ENCODE results near the gene MAFG.
"Not testable (repeated sequence)": the region's sequence is repeated elsewhere in the genome, so short reads cannot be mapped to it uniquely, and the experiment has no call there.

MAFG gene

GRCh38 chr17:81922566-81923301 is 4.8 kb downstream of the MAFG start:
- DNase-seq: no peak

DNA sequence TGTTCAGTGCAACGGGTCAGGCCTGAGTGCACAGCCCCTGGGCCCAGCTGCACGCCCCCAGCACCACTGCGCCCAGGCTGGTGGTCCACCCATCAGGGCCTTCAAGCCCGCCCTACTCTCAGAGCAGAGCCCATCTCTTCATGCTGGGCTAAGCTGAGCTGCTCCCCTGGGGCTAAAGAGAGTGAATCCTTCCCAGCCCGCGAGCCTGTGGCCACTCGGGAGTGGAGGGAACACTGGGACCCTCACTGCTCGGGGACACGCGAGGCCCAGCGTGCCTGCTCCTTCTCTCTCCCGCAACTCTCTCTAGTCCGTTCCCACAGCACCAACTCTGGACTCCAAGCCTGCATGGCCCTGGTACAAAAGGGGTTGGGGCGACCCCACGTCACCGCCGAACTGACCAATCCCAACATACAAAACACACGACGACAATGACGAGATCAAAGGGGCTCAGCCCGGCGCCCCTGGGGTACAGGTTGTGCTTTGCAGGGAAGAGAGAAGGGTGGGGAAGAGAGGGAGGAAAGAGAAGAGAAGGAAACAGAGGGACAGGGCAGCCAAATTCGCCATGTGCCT is 5.5 kb downstream of the MAFG start:
- no peak for DNase-seq

DNA sequence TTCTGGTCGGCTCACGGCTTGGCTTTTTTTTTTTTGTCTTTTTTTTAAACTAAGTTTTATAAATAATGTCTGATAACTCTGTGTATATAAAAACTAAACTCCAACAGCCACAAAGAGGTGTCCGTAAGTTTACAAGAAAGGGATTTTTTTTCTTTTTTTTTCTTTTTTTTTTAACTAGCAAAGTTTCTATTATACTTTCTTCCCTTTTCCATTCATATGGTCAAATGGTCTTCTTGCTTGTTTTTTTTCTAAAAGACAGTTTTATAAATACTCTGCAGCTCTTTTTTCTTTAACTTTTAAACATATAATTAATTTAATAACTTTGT is 6.0 kb downstream of the MAFG start:
- DNase-seq: no peak

GRCh38 chr17:81920612-81921536 is 6.7 kb downstream of the MAFG start:
- DNase-seq: no peak

- DNase-seq: no peak
Observed at GRCh38 chr17:81918832-81919545, 8.5 kb downstream of the MAFG start.

DNA sequence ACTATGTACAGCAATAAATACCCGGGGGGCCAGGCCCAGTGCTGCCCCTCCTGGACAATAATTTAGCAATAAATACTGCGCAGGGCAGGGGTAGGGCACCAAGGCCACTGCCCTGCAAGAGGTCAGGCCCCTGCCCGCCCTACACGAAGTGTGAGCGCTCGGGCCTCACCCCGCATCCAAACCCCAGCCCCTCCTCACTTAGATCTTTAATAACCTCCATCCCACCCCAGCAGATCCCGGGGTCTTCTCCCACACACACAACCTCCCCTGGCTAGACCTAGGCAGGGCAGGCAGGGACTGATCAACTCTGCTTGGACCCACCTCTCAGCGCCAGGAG is 9.2 kb downstream of the MAFG start:
- not testable (repeated sequence) for DNase-seq

- peak in 1 of 2 experiments; percentile 87 for DNase-seq
Observed at GRCh38 chr17:81917565-81918332, 9.8 kb downstream of the MAFG start, which contains the start of gene SIRT7. Gene SIRT7 (minus strand): TSS chr17:81918176. CDS start chr17:81918131, 45 bp downstream.

DNA sequence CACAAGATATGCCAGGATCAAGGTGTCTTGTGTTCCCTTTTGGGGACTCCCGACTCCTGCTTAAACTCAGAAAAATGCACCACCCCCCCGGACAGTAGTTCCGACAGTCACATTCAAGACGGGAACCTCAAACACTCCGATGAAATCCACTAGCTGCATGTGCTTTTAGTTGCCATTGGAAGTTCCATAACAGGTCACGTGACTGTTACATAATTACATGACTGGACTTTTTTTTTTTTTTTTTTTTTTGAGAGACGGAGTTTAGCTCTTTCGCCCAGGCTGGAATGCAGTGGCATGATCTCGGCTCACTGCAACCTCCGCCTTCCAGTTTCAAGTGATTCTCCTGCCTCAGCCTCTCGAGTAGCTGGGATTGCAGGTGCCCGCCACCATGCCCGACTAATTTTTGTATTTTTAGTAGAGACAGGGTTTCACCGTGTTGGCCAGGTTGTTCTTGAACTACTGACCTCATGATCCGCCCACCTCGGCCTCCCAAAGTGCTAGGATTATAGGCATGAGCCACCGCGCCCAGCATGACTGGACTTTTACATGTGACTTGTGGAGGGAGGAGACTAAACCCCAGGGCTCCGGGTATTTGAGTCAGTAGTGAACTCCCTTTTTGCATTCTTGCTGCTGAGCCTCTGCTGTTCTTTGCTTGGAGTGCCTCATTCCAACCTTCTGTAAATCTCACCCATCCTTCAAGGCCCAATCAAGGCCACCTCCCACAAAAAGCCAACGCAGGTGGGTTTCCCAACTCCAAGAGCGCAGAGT is 11.1 kb downstream of the MAFG start:
- DNase-seq: no peak

- no peak for DNase-seq
Observed at GRCh38 chr17:81915331-81915730, 12.2 kb downstream of the MAFG start.

GRCh38 chr17:81914103-81914850 is 13.3 kb downstream of the MAFG start:
- no peak for DNase-seq

GRCh38 chr17:81913394-81914102 is 14.0 kb downstream of the MAFG start:
- DNase-seq: no peak

DNA sequence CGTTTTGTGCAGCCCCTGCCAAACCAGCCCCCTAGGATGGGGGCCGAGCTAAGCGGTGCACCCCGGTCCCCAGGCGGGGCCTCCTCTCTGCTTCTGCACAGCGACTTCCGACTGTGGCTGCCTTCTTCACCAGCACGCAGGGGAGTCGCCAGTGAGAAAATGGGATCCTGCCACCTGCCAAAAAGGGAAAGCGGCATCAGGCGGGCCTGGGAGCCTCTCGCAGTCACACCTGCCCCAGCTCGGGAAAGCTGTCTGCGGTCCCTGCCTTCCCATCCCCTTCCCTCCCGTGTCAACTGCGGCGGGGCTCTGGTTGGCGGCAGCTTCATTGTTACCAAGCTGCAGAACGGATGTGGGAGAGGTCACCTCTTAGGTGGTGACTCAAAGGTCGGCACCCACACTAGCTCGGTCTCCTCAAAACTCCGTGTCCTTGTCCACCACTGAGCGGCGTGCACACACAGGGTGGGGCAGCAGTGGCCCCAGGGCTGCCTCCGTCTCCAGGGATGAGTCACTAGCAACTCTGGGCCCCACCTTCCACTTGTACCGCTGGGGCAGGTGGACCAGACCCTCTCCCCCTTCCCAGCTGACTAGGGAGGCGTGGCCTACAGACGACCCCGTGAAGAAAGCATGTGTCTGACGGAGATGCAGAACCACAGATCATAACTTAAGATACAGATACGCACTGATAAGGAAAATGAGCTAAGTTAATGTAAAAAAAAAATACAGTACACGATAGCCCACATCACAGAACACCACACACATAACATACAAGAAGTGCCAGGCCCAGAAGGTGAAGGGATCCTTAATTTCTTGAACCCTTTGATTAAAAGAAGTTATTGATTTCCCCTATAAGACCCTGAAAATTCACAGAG is 14.9 kb downstream of the MAFG start:
- DNase-seq: no peak

GRCh38 chr17:81911969-81912368 is 15.6 kb downstream of the MAFG start:
- DNase-seq: no peak

- peak; percentile 78 to 98 for DNase-seq
Observed at GRCh38 chr17:81911277-81911961, 16.1 kb downstream of the MAFG start, which contains the start of gene PCYT2. Gene PCYT2 (minus strand): TSS chr17:81911399. CDS start chr17:81911355, 44 bp downstream.

DNA sequence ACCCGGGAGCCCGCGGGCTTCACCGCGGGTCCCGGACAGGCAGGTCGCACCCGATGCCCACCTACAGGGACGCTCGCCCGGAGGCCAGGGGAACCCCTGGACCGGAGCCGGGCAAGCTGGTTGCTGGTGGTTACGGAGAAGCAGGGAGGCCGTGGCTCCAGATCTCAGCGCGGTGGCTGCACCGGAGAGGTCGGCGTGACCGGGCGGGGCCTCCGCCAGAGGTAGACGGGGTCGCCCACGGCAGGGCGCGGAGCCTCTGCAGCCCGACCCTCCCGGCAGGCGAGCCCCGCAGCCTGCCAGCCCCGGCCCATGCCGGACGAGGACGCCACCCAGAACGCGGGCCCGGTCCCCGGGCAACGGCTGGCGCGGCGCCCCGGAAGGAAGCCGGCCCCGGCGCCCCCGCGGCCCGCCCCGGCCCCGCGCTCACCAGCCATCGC is 16.7 kb downstream of the MAFG start:
- DNase-seq: peak in 1 of 2 experiments; percentile 47

DNA sequence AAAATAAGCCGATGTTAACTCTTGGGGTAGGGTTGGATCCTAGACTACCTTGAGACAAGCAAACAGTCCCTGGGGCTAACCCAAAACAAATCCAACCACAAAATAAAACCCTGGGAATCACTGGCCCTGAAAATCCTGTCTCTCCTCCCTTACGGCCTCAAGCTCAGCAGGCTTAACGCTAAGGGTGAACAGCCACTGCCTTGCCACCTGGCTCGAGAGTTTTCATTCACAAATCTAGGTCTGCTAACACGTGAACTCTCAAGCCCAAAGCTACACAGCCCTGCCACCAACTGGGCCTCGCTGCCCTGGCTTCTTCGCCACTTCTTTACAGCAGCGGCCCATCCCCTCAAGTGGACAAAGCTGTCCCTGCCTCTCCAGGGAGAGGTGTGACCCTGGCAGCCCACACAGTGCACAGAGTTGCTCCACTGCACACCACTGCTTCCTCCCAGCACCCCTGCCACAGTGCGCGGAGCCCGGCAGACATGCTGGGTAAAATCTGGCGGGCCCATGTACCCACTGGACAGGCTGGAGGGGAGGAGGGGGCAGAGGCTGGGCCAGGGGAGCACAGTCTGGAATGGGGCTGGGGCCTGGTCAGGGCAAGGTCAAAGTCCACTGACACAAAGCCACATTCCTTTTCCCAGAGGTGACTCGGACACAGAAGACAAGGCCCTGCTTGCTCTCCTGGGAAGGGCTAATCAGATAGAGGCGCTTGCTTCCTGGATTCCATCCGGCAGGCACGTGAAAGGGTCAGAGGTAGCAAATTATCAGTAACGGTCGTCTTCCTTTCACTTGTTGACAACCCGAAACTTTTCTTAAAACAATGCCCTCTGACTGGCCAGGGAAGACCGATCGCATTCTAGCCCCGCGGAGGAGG is 17.3 kb downstream of the MAFG start:
- DNase-seq: peak in 1 of 2 experiments; percentile 35

DNA sequence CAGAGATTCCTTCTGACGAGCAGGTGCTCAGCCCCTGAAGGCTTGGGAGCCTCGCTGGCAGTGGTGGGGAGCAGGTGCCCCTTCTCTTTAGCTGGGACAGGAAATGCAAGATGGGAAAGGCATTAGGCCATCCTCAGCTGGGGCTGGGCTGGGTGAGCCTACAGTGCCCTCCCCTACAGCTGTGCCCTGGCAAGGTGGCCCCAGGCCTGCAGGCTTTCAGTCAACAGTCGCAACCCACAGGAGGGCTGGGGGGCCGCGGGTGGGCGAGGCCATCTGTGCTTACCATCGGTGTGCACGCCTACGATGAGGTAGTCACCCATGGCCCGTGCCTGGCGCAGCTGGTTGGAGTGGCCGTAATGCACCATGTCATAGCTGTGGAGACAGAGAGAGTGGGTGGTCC is 18.3 kb downstream of the MAFG start:
- DNase-seq: no peak

Measured in NCI-H526 (cell line).